ENCODE measurements around the gene PIK3R1. TPM values are rescaled to one million over a fixed set of nuclear protein-coding genes. Genes with fewer than 3 reads are reported as not detected.

PIK3R1 gene
- total RNA-seq, 1 donor from 2014 or later, result 80.4 TPM

- Mint-ChIP-seq H3K27ac (peak overlapping the region; percentile 23), H3K4me1 (peaks cover 14% of the 10 kb centered on the region), H3K36me3 (no peaks in the 10 kb centered on the region), H3K9me3 (peaks cover 1% of the 10 kb centered on the region), H3K4me3 (no peak overlapping the region), H3K27me3 (ENCODE audit: low read depth) (no peaks in the 10 kb centered on the region)
- no peak for TF ChIP-seq CTCF (IDR thresholded peaks at IDR 0.05; ENCODE audit: unreplicated experiment)
- DNase-seq (ENCODE audit: low spot score in 2 of 2, unreplicated experiment in 2 of 2), result no peak
Measured at GRCh38 chr5:68330574-68330973, 115.0 kb downstream of the PIK3R1 start.

- H3K4me3 Mint-ChIP-seq, result no peak overlapping the region
- DNase-seq (ENCODE audit: low spot score in 2 of 2, unreplicated experiment in 2 of 2), result no peak
Measured at GRCh38 chr5:68331192-68332079, 115.9 kb downstream of the PIK3R1 start.

GRCh38 chr5:68332080-68332451 lies 116.5 kb downstream of the PIK3R1 start:
- Mint-ChIP-seq H3K27ac (no peak overlapping the region), H3K4me1 (peaks cover 14% of the 10 kb centered on the region), H3K27me3 (ENCODE audit: low read depth) (no peaks in the 10 kb centered on the region), H3K4me3 (no peak overlapping the region), H3K36me3 (no peaks in the 10 kb centered on the region), H3K9me3 (peaks cover 3% of the 10 kb centered on the region)
- no peak for DNase-seq (ENCODE audit: low spot score in 2 of 2, unreplicated experiment in 2 of 2)
- no peak for TF ChIP-seq CTCF (IDR thresholded peaks at IDR 0.05; ENCODE audit: unreplicated experiment)

More at GRCh38 chr5:68331192-68332079, 115.9 kb downstream of the PIK3R1 start:
- H3K27ac Mint-ChIP-seq, result peak overlapping the region; percentile 23
- no peaks in the 10 kb centered on the region for H3K36me3 Mint-ChIP-seq
- no peak for TF ChIP-seq CTCF (IDR thresholded peaks at IDR 0.05; ENCODE audit: unreplicated experiment)
- H3K9me3 Mint-ChIP-seq, result peaks cover 3% of the 10 kb centered on the region
- peaks cover 14% of the 10 kb centered on the region for H3K4me1 Mint-ChIP-seq
- no peaks in the 10 kb centered on the region for H3K27me3 Mint-ChIP-seq (ENCODE audit: low read depth)

- peaks cover 14% of the 10 kb centered on the region for H3K4me1 Mint-ChIP-seq
- no peak overlapping the region for H3K27ac Mint-ChIP-seq
- no peaks in the 10 kb centered on the region for H3K36me3 Mint-ChIP-seq
- peaks cover 3% of the 10 kb centered on the region for H3K9me3 Mint-ChIP-seq
- H3K27me3 Mint-ChIP-seq (ENCODE audit: low read depth), result no peaks in the 10 kb centered on the region
- no peak for TF ChIP-seq CTCF (IDR thresholded peaks at IDR 0.05; ENCODE audit: unreplicated experiment)
- no peak for DNase-seq (ENCODE audit: low spot score in 2 of 2, unreplicated experiment in 2 of 2)
- no peak overlapping the region for H3K4me3 Mint-ChIP-seq
Measured at GRCh38 chr5:68332556-68332955, 117.0 kb downstream of the PIK3R1 start.

- no peaks in the 10 kb centered on the region for H3K36me3 Mint-ChIP-seq
- no peak overlapping the region for H3K27ac Mint-ChIP-seq
- peaks cover 14% of the 10 kb centered on the region for H3K4me1 Mint-ChIP-seq
- no peak for TF ChIP-seq CTCF (IDR thresholded peaks at IDR 0.05; ENCODE audit: unreplicated experiment)
- no peak overlapping the region for H3K4me3 Mint-ChIP-seq
- no peak for DNase-seq (ENCODE audit: low spot score in 2 of 2, unreplicated experiment in 2 of 2)
- H3K27me3 Mint-ChIP-seq (ENCODE audit: low read depth), result no peaks in the 10 kb centered on the region
- H3K9me3 Mint-ChIP-seq, result peaks cover 3% of the 10 kb centered on the region
Measured at GRCh38 chr5:68333649-68334552, 118.3 kb downstream of the PIK3R1 start.

Measured in mesothelial cell of epicardium (in vitro differentiated cells).